ENCODE results near the gene EVL. TPM values are rescaled to one million over a fixed set of nuclear protein-coding genes. Genes with fewer than 3 reads are reported as not detected.

Gene EVL
- total RNA-seq, 2 donors from 2014 or later: 42.5 to 98.4 TPM

DNA sequence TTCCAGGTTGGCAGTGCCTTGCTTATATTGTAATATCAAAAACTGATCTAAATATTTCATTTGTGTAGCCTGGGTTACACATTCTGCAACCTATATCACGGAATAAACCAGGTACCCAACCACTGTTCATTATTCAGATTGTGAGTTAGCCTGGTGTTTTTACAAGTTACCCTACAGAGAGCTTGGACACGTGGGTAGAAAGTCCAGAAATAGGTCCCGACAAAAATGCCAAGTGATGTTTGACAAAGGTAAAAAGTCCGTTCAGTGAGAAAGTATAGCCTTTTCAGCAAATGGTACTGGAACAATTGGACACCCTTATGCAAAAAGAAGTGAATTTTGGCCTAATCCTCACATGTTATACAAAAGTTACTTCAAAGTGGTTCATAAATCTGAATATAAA is 17.6 kb upstream of the EVL start:
- TF ChIP-seq POLR2AphosphoS5 (IDR thresholded peaks at IDR 0.05) (no peak), POLR2A (IDR thresholded peaks at IDR 0.05) (no peak)
- TF ChIP-seq, protein P1, sequence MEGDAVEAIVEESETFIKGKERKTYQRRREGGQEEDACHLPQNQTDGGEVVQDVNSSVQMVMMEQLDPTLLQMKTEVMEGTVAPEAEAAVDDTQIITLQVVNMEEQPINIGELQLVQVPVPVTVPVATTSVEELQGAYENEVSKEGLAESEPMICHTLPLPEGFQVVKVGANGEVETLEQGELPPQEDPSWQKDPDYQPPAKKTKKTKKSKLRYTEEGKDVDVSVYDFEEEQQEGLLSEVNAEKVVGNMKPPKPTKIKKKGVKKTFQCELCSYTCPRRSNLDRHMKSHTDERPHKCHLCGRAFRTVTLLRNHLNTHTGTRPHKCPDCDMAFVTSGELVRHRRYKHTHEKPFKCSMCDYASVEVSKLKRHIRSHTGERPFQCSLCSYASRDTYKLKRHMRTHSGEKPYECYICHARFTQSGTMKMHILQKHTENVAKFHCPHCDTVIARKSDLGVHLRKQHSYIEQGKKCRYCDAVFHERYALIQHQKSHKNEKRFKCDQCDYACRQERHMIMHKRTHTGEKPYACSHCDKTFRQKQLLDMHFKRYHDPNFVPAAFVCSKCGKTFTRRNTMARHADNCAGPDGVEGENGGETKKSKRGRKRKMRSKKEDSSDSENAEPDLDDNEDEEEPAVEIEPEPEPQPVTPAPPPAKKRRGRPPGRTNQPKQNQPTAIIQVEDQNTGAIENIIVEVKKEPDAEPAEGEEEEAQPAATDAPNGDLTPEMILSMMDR (IDR thresholded peaks at IDR 0.05): no peak
- WGBS: 86% methylated on average over 4 of the region's 4 CpGs
- no peak for DNase-seq (ENCODE audit: low spot score)
- no peak overlapping the region for H3K4me3 ChIP-seq
- H3K27me3 ChIP-seq (replicated peaks; ENCODE audit: insufficient read depth): no peaks in the 10 kb centered on the region
- H3K4me1 ChIP-seq (replicated peaks): no peaks in the 10 kb centered on the region
- intact Hi-C loops (cut with DNase I): no loop called here
- no peaks in the 10 kb centered on the region for H3K9me3 ChIP-seq
- no peaks in the 10 kb centered on the region for H3K36me3 ChIP-seq
- no peak overlapping the region for H3K27ac ChIP-seq

DNA sequence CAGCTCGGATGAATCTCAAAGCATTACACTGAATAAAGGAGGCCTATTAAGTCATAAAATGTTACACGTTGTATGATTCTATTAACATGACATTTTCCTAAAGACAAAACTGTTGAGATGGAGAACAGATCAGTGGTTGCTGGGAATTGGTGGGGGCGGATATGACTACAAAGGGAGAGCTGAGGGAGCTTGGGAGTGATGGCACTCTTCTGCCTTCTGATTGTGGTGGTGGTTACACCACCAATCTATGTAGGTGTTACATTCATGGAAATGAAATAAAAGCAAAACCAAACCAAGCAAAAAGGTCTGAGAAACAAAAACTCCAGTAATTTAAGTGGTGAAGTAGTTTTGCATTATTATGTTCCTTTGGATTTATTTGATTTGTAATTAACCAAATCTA is 16.4 kb upstream of the EVL start:
- 83% methylated on average over 3 of the region's 3 CpGs for WGBS
- DNase-seq (ENCODE audit: low spot score): no peak
- H3K9me3 ChIP-seq: no peaks in the 10 kb centered on the region
- no peak overlapping the region for H3K4me3 ChIP-seq
- TF ChIP-seq POLR2AphosphoS5 (IDR thresholded peaks at IDR 0.05): no peak
- TF ChIP-seq POLR2A (IDR thresholded peaks at IDR 0.05): no peak
- TF ChIP-seq, protein P1 (IDR thresholded peaks at IDR 0.05): no peak
- H3K36me3 ChIP-seq: no peaks in the 10 kb centered on the region
- no peaks in the 10 kb centered on the region for H3K27me3 ChIP-seq (replicated peaks; ENCODE audit: insufficient read depth)
- H3K27ac ChIP-seq: no peak overlapping the region
- H3K4me1 ChIP-seq (replicated peaks): no peaks in the 10 kb centered on the region
- intact Hi-C loops (cut with DNase I): no loop called here

DNA sequence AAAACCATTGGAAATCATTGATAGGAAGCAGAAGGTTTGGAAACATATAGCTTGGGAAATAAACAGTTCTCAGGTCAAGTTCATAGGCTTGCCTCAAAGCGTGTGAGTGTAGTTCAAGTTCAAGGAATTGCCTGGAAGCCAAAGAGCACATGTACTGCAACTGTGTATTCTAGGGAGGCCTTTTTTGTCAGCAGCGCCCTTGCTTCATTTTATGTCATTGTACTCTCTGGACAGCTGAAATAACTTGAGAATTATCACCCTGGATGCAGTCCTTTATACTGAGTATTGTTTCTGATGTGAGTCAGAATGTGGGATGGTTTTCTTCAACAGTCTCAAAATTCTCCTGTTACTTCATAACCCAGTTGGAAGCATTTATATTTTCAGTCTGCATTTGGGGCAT is 16.0 kb upstream of the EVL start:
- Histone ChIP-seq H3K4me1 (replicated peaks) (no peaks in the 10 kb centered on the region), H3K27ac (no peak overlapping the region), H3K27me3 (replicated peaks; ENCODE audit: insufficient read depth) (no peaks in the 10 kb centered on the region), H3K36me3 (no peaks in the 10 kb centered on the region), H3K4me3 (no peak overlapping the region), H3K9me3 (no peaks in the 10 kb centered on the region)
- intact Hi-C loops (cut with DNase I): no loop called here
- 59% methylated on average over 2 of the region's 2 CpGs for WGBS
- TF ChIP-seq, protein P1 (IDR thresholded peaks at IDR 0.05): no peak
- TF ChIP-seq POLR2AphosphoS5 (IDR thresholded peaks at IDR 0.05) (no peak), POLR2A (IDR thresholded peaks at IDR 0.05) (no peak)
- no peak for DNase-seq (ENCODE audit: low spot score)

DNA sequence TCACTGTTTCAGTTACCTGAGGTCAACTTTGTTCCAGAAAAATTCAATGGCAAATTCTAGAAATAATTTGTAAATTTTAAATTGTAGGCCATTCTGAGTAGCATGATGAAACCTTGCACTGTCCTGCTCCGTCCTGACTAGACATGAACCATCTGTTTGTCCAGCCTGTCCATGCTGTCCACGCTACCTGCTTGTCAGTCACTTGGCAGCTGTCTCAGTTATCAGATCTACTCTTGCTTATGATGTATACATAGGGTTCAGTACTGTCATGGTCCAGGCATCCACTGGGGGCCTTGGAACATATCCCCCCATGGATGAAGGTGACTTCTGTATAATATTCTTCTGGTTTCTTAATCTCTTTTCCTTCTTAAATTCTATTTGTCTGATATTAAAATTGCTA is 14.1 kb upstream of the EVL start:
- WGBS: 87% methylated on average over 2 of the region's 2 CpGs
- Histone ChIP-seq H3K36me3 (no peaks in the 10 kb centered on the region), H3K4me1 (replicated peaks) (no peaks in the 10 kb centered on the region), H3K27me3 (replicated peaks; ENCODE audit: insufficient read depth) (no peaks in the 10 kb centered on the region), H3K9me3 (no peaks in the 10 kb centered on the region), H3K4me3 (no peak overlapping the region), H3K27ac (no peak overlapping the region)
- DNase-seq (ENCODE audit: low spot score): no peak
- TF ChIP-seq, protein P1 (IDR thresholded peaks at IDR 0.05): no peak
- TF ChIP-seq POLR2A (IDR thresholded peaks at IDR 0.05): no peak
- TF ChIP-seq POLR2AphosphoS5 (IDR thresholded peaks at IDR 0.05): no peak
- intact Hi-C loops (cut with DNase I): no loop called here

DNA sequence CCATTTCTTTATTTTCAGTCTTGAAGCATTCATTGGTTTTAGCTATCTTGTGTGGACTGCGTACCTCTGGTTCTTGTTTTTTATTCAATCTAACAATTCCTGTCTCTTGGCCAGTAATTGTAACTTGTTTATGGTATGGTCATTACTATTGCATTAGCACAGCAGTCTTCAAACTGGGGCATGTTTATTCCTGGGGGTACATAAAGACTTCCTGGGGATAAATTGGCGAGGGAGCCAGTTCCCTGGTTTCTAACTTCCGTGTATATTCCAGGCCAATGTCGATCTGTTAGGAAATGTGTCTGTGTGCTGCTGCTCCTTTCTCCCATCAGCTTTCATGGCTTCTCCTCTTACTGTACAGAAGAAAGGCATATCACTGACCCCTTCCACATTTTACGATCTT is 13.7 kb upstream of the EVL start:
- no peaks in the 10 kb centered on the region for H3K4me1 ChIP-seq (replicated peaks)
- H3K36me3 ChIP-seq: no peaks in the 10 kb centered on the region
- DNase-seq (ENCODE audit: low spot score): no peak
- TF ChIP-seq POLR2A (IDR thresholded peaks at IDR 0.05) (no peak), POLR2AphosphoS5 (IDR thresholded peaks at IDR 0.05) (no peak)
- TF ChIP-seq, protein P1 (IDR thresholded peaks at IDR 0.05): no peak
- H3K9me3 ChIP-seq: no peaks in the 10 kb centered on the region
- H3K27me3 ChIP-seq (replicated peaks; ENCODE audit: insufficient read depth): no peaks in the 10 kb centered on the region
- no peak overlapping the region for H3K27ac ChIP-seq
- intact Hi-C loops (cut with DNase I): no loop called here
- H3K4me3 ChIP-seq: no peak overlapping the region
- 85% methylated on average over 5 of the region's 5 CpGs for WGBS

All from prostate gland (tissue), 2 donors.